SU-DHL-6 (cell line): ENCODE data around the gene PRRC2C.
"Not testable (repeated sequence)": the region's sequence is repeated elsewhere in the genome, so short reads cannot be mapped to it uniquely, and the experiment has no call there.

ENCODE experiments used
- H2AFZ ChIP-seq: fragments of 200-600 bp; sonication (generic); 2 replicates; pipeline ENCODE4 v1.6.1; 2014; ENCODE audit warnings: low read depth, mild to moderate bottlenecking, moderate library complexity, mixed read lengths, antibody characterized with exemption, low read length; ENCODE audit not compliant: severe bottlenecking
- H3F3A ChIP-seq: fragments of 200-600 bp; shearing (Covaris generic); 2 replicates; pipeline ENCODE4 v1.6.0; 2016; ENCODE audit warnings: antibody characterized with exemption, mild to moderate bottlenecking; ENCODE audit not compliant: insufficient read depth
- H3K27ac ChIP-seq: fragments of 200-600 bp; sonication (generic); 2 replicates; pipeline ENCODE4 v1.5.1; 2016; ENCODE audit warnings: low read depth, mild to moderate bottlenecking, low read length, moderate library complexity, mixed read lengths
- H3K27me3 ChIP-seq: fragments of 200-600 bp; sonication (generic), shearing (Covaris generic); 2 replicates; pipeline ENCODE4 v1.6.0; 2014; ENCODE audit warnings: mild to moderate bottlenecking, low read length
- H3K36me3 ChIP-seq: fragments of 200-600 bp; sonication (generic); 2 replicates; pipeline ENCODE4 v1.6.1; 2014; ENCODE audit warnings: mild to moderate bottlenecking, low read length, mixed read lengths
- H3K4me2 ChIP-seq: fragments of 300-600, 200-600 bp; shearing (Covaris generic), sonication (generic); 2 replicates; pipeline ENCODE4 v1.6.0; 2014; ENCODE audit warnings: low read length, low read depth, mild to moderate bottlenecking; ENCODE audit not compliant: poor library complexity, severe bottlenecking
- H3K4me3 ChIP-seq: fragments of 200-600 bp; sonication (generic); 2 replicates; pipeline ENCODE4 v1.5.1; 2014; ENCODE audit warnings: antibody characterized with exemption, low read length, mild to moderate bottlenecking, mixed read lengths; ENCODE audit not compliant: insufficient read depth, poor library complexity, severe bottlenecking
- H3K79me2 ChIP-seq: fragments of 200-600 bp; sonication (generic); 2 replicates; pipeline ENCODE4 v1.6.1; 2014; ENCODE audit warnings: mild to moderate bottlenecking, low read length, moderate library complexity; ENCODE audit not compliant: insufficient read depth
- H3K9ac ChIP-seq: fragments of 200-600 bp; sonication (generic); 2 replicates; pipeline ENCODE4 v1.7.0; 2014; ENCODE audit warnings: mild to moderate bottlenecking, low read length
- H3K9me2 ChIP-seq: fragments of 200-600 bp; sonication (generic); replicated peaks from 2 replicates; pipeline ENCODE4 v1.6.1; 2014; ENCODE audit warnings: low read length; ENCODE audit not compliant: insufficient read depth
- H3K9me3 ChIP-seq: fragments of 200-600 bp; sonication (generic); 2 replicates; pipeline ENCODE4 v1.6.1; 2014; ENCODE audit warnings: low read length, mixed read lengths; ENCODE audit not compliant: insufficient read depth
- H4K20me1 ChIP-seq: fragments of 200-600 bp; sonication (generic); 2 replicates; pipeline ENCODE4 v1.6.1; 2014; ENCODE audit warnings: low read depth, mild to moderate bottlenecking, antibody characterized with exemption, low read length, moderate library complexity, mixed read lengths
- CTCF ChIP-seq: fragments of 200-600 bp; sonication (generic); IDR thresholded peaks from one replicate; pipeline ENCODE4 v1.5.1; 2017; ENCODE audit warnings: antibody characterized with exemption, mild to moderate bottlenecking, low read length, moderate library complexity; ENCODE audit not compliant: insufficient read depth, poor library complexity, severe bottlenecking
- EZH2phosphoT487 ChIP-seq: fragments of 200-600 bp; sonication (generic), shearing (Covaris generic); conservative IDR thresholded peaks from 2 replicates; pipeline ENCODE4 v1.6.1; 2018; ENCODE audit warnings: mild to moderate bottlenecking, antibody characterized with exemption, low read length, moderate library complexity, mixed read lengths

The PRRC2C gene

GRCh38 chr1:171550050-171550449, 64.7 kb downstream of the PRRC2C start:
- Histone ChIP-seq H3K4me2 (no peak overlapping the region), H3K79me2 (peaks cover 10% of the 10 kb centered on the region), H3F3A (no peaks in the 10 kb centered on the region; the same call in 1 of the 2 replicates), H3K4me3 (no peak overlapping the region), H3K9ac (no peak overlapping the region), H3K27me3 (no peaks in the 10 kb centered on the region), H3K36me3 (peaks cover 47% of the 10 kb centered on the region), H3K27ac (no peak overlapping the region), H4K20me1 (peaks cover 12% of the 10 kb centered on the region; the same call in 1 of the 2 replicates), H3K9me3 (no peaks in the 10 kb centered on the region), H2AFZ (no peak overlapping the region), H3K9me2 (no peaks in the 10 kb centered on the region)
- TF ChIP-seq CTCF (no peak), EZH2phosphoT487 (no peak)

- not testable (repeated sequence) for H3K9me3 ChIP-seq, H4K20me1 ChIP-seq, H3K9ac ChIP-seq, H3K27me3 ChIP-seq, H3K4me2 ChIP-seq, H3K27ac ChIP-seq, H3F3A ChIP-seq, H2AFZ ChIP-seq, H3K79me2 ChIP-seq, H3K9me2 ChIP-seq, H3K4me3 ChIP-seq
- peaks cover 42% of the 10 kb centered on the region for H3K36me3 ChIP-seq
These were observed 65.3 kb downstream of the PRRC2C start for GRCh38 chr1:171550598-171551100.

GRCh38 chr1:171553960-171554359, 68.6 kb downstream of the PRRC2C start:
- not testable (repeated sequence) for H3K79me2 ChIP-seq, H3K9me3 ChIP-seq, H3K4me2 ChIP-seq, H3K9me2 ChIP-seq, H3F3A ChIP-seq, H3K27me3 ChIP-seq, H3K27ac ChIP-seq, H2AFZ ChIP-seq, H4K20me1 ChIP-seq, H3K4me3 ChIP-seq, H3K9ac ChIP-seq
- peaks cover 40% of the 10 kb centered on the region for H3K36me3 ChIP-seq

- H3K79me2 ChIP-seq: no peaks in the 10 kb centered on the region
- no peak overlapping the region for H3K27ac ChIP-seq
- H2AFZ ChIP-seq: no peak overlapping the region
- H3K9me3 ChIP-seq: no peaks in the 10 kb centered on the region
- no peak overlapping the region for H3K4me2 ChIP-seq
- TF ChIP-seq CTCF (no peak), EZH2phosphoT487 (no peak)
- H3K9me2 ChIP-seq: no peaks in the 10 kb centered on the region
- H3K4me3 ChIP-seq: no peak overlapping the region
- no peaks in the 10 kb centered on the region for H3K27me3 ChIP-seq
- H3K9ac ChIP-seq: no peak overlapping the region
- H3K36me3 ChIP-seq: peaks cover 88% of the 10 kb centered on the region
- H4K20me1 ChIP-seq: 0 out of 2 replicates have a peak, but pooled peaks cover 3% of the 10 kb centered on the region
- H3F3A ChIP-seq: no peaks in the 10 kb centered on the region
These were observed 78.3 kb downstream of the PRRC2C start for GRCh38 chr1:171563675-171564074.
